Left ventricle myocardium inferior (tissue), 1 donor: Measurements from ENCODE around the gene MAGEA12. TPM values are rescaled to one million over a fixed set of nuclear protein-coding genes. Genes with fewer than 3 reads are reported as not detected.
"Not testable (repeated sequence)": the region's sequence is repeated elsewhere in the genome, so short reads cannot be mapped to it uniquely, and the experiment has no call there.

ENCODE experiments used
- DNase-seq: peaks from one replicate; pipeline ENCODE4 v3.0.0-alpha.2; 2020
- H3K27ac ChIP-seq: fragments of 200-600 bp; replicated peaks from 2 replicates; pipeline ENCODE4 v1.8.0; 2021
- H3K27me3 ChIP-seq: fragments of 200-600 bp; 2 replicates; pipeline ENCODE4 v1.8.0; 2021; ENCODE audit warnings: low read depth
- H3K36me3 ChIP-seq: fragments of 200-600 bp; 2 replicates; pipeline ENCODE4 v1.8.0; 2021
- H3K4me1 ChIP-seq: fragments of 200-600 bp; 2 replicates; pipeline ENCODE4 v1.8.0; 2021
- H3K4me3 ChIP-seq: fragments of 200-600 bp; 2 replicates; pipeline ENCODE4 v1.8.0; 2021; ENCODE audit warnings: mild to moderate bottlenecking, moderate library complexity
- H3K9me3 ChIP-seq: fragments of 200-600 bp; replicated peaks from 2 replicates; pipeline ENCODE4 v1.8.0; 2021
- intact Hi-C: fragments of 100-400 bp; cut with micrococcal nuclease; formaldehyde crosslinking; loops from one replicate; pipeline ENCODE4 v1.11.0; 2022
- total RNA-seq: library from RNA; stranded (reverse); fragmentation: NEBNext Ultra II Directional; extraction: Animal tissue kit (Norgen Biotek cat#: 25700); gene quantifications from one replicate; pipeline ENCODE4 v1.2.1, GENCODE V29; 2021
- donor health status: DM: no; HTN: yes; CAD: no; lungs with severe emphysema.

MAGEA12 gene
- total RNA-seq, 1 donor from 2014 or later: not detected

- H3K4me3 ChIP-seq, H3K27ac ChIP-seq, DNase-seq, H3K4me1 ChIP-seq, H3K27me3 ChIP-seq, intact Hi-C loops, H3K9me3 ChIP-seq, H3K36me3 ChIP-seq: not testable (repeated sequence)
These were observed 36.2 kb downstream of the MAGEA12 start, which contains the start of gene MAGEA6 for GRCh38 chrX:152769549-152770289. Gene MAGEA6 (minus strand): TSS chrX:152769689. CDS start chrX:152767650, 2,039 bp downstream.

GRCh38 chrX:152787062-152787461 lies 53.5 kb downstream of the MAGEA12 start:
- H3K27me3 ChIP-seq, H3K27ac ChIP-seq, intact Hi-C loops, H3K9me3 ChIP-seq, H3K4me3 ChIP-seq, H3K4me1 ChIP-seq, H3K36me3 ChIP-seq, DNase-seq: not testable (repeated sequence)

Other genes with a start within 250 kb of the MAGEA12 start
- not detected for gene GABRQ, start 95.9 kb upstream of the MAGEA12 start, total RNA-seq
- not detected for gene MAGEA3, start 35.0 kb upstream of the MAGEA12 start, total RNA-seq
- not detected for gene CSAG2, start 24.5 kb upstream of the MAGEA12 start, total RNA-seq
- gene MAGEA2B, start 19.1 kb upstream of the MAGEA12 start, total RNA-seq: not detected
- not detected for gene CSAG1, start within 50 bp of the MAGEA12 start, total RNA-seq
- gene MAGEA2, start 20.1 kb downstream of the MAGEA12 start, total RNA-seq: not detected
- gene CSAG3, start 25.5 kb downstream of the MAGEA12 start, total RNA-seq: not detected
- not detected for gene MAGEA6, start 35.9 kb downstream of the MAGEA12 start, total RNA-seq
- gene CETN2, start 97.0 kb downstream of the MAGEA12 start, total RNA-seq: 24.1 TPM
- 11.4 TPM for gene NSDHL, start 97.3 kb downstream of the MAGEA12 start, total RNA-seq
- 1.6 TPM for gene ZNF185, start 164.3 kb downstream of the MAGEA12 start, total RNA-seq